Activated T-helper 17 cell treated with anti-CD3 and anti-CD28 coated beads, Interleukin-2, amount 50 U/mL, for 72 hours (primary cell): ENCODE results near the gene XPNPEP3. TPM values are rescaled to one million over a fixed set of nuclear protein-coding genes. Genes with fewer than 3 reads are reported as not detected.
"Not testable (repeated sequence)": the region's sequence is repeated elsewhere in the genome, so short reads cannot be mapped to it uniquely, and the experiment has no call there.

Experiments used
- ATAC-seq: fragments of 150-1000 bp; cut with Tn5 transposase; replicated peaks from 2 replicates; pipeline ENCODE4 v1.10.0; 2021; ENCODE audit warnings: mild to moderate bottlenecking, moderate library complexity
- H3K27ac Mint-ChIP-seq: one replicate; pipeline ENCODE4 v1.8.0; 2022; ENCODE audit warnings: mixed read lengths
- H3K27me3 Mint-ChIP-seq: one replicate; pipeline ENCODE4 v1.8.0; 2022; ENCODE audit warnings: mixed read lengths
- H3K36me3 Mint-ChIP-seq: one replicate; pipeline ENCODE4 v1.8.0; 2022; ENCODE audit warnings: low read depth, mild to moderate bottlenecking, mixed read lengths
- H3K4me1 Mint-ChIP-seq: one replicate; pipeline ENCODE4 v1.8.0; 2022; ENCODE audit warnings: mixed read lengths
- H3K4me3 Mint-ChIP-seq: one replicate; pipeline ENCODE4 v1.8.0; 2022; ENCODE audit warnings: mild to moderate bottlenecking, mixed read lengths
- H3K9me3 Mint-ChIP-seq: one replicate; pipeline ENCODE4 v1.8.0; 2022; ENCODE audit warnings: mixed read lengths
- total RNA-seq, 2 donors: library from RNA; stranded (reverse); gene quantifications; one replicate each; pipeline ENCODE4 v1.2.3, GENCODE V29; 2022

Gene XPNPEP3
- total RNA-seq, 2 donors from 2014 or later: 11.9 to 15.7 TPM

GRCh38 chr22:40878922-40879321, 22.0 kb downstream of the XPNPEP3 start:
- Mint-ChIP-seq H3K9me3 (no peaks in the 10 kb centered on the region), H3K36me3 (peaks cover 18% of the 10 kb centered on the region), H3K4me1 (no peaks in the 10 kb centered on the region), H3K4me3 (no peak overlapping the region), H3K27ac (no peak overlapping the region), H3K27me3 (no peaks in the 10 kb centered on the region)
- no peak for ATAC-seq

DNA sequence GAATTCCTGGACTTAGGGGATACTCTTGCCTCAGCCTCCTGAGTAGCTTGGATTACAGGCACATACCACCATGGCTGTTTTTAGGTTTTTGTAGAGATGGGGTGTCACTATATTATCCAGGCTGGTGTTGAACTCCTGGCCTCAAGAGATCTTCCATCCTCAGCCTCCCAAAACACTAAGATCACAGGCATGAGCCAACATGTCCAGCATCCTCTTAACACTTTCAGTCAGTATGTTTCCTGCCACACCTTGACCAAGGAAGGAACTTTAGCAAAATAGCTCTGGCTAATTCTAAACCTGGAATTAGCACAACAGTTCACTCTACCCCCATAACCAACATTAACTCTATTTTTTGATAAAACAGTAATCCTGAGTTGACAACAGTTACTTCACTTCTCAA, 32.2 kb downstream of the XPNPEP3 start:
- Mint-ChIP-seq H3K4me1 (no peaks in the 10 kb centered on the region), H3K27ac (peak overlapping the region; percentile 61), H3K4me3 (no peak overlapping the region), H3K27me3 (no peaks in the 10 kb centered on the region), H3K36me3 (peaks cover 50% of the 10 kb centered on the region), H3K9me3 (no peaks in the 10 kb centered on the region)
- no peak for ATAC-seq

GRCh38 chr22:40890881-40891280, 33.9 kb downstream of the XPNPEP3 start:
- ATAC-seq: no peak
- Mint-ChIP-seq H3K36me3 (peaks cover 37% of the 10 kb centered on the region), H3K9me3 (no peaks in the 10 kb centered on the region), H3K4me1 (no peaks in the 10 kb centered on the region), H3K27me3 (no peaks in the 10 kb centered on the region), H3K27ac (no peak overlapping the region), H3K4me3 (no peak overlapping the region)

GRCh38 chr22:40894417-40894816, 37.5 kb downstream of the XPNPEP3 start:
- H3K9me3 Mint-ChIP-seq: no peaks in the 10 kb centered on the region
- H3K36me3 Mint-ChIP-seq: peaks cover 2% of the 10 kb centered on the region
- H3K4me3 Mint-ChIP-seq: no peak overlapping the region

DNA sequence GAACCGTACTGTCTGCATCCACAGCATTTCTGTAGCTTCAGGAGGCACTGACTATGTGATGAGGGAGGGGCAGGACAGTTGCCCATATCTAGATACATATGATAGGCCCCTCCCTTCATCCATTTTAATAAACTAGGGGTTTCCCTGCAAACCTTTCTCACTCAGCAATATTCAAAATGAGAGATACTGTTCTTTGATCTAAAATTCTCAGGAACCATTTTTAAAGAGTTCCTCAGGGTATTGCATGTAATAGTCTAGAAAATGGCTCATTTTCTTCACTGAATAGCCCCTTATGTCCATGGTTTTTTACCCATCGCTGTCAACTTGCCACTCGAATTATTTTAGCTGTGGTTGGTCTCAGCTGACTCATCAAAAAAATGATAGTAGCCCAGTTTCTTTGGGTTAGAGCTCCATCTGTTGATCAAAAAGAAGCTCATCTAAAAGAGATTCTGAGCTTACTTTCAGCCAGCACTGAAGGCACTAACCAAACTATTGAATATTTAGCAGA, 42.0 kb downstream of the XPNPEP3 start:
- peak overlapping the region; percentile 70 for H3K4me3 Mint-ChIP-seq
- H3K36me3 Mint-ChIP-seq: no peaks in the 10 kb centered on the region
- H3K27me3 Mint-ChIP-seq: no peaks in the 10 kb centered on the region
- no peaks in the 10 kb centered on the region for H3K9me3 Mint-ChIP-seq
- H3K4me1 Mint-ChIP-seq: peaks cover 10% of the 10 kb centered on the region
- ATAC-seq: peak; percentile 93
- peak overlapping the region; percentile 71 for H3K27ac Mint-ChIP-seq

More at GRCh38 chr22:40894417-40894816, 37.5 kb downstream of the XPNPEP3 start:
- Mint-ChIP-seq H3K27ac (no peak overlapping the region), H3K27me3 (no peaks in the 10 kb centered on the region), H3K4me1 (peaks cover 10% of the 10 kb centered on the region)
- ATAC-seq: no peak

DNA sequence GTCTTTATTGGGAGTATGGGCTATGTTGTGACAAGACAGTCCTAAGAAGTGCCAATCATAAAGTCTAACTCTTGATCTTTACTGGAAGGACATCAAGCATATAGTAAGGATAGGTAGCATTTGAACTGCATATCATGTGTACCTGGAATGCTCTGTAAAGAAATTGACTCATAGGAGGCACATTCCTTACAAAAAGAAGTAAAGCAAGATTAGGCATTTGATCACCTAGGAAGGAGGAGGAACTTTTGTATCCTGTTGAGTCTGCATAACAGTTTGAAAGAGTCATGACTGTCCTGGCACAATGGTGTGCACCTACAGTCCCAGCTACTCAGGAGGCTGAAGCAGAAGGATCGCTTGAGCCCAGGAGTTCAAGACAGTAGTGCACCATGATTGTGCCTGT, 47.2 kb downstream of the XPNPEP3 start:
- no peak overlapping the region for H3K4me3 Mint-ChIP-seq
- no peak for ATAC-seq
- H3K27me3 Mint-ChIP-seq: no peaks in the 10 kb centered on the region
- no peak overlapping the region for H3K27ac Mint-ChIP-seq
- no peaks in the 10 kb centered on the region for H3K9me3 Mint-ChIP-seq
- peaks cover 19% of the 10 kb centered on the region for H3K36me3 Mint-ChIP-seq
- peaks cover 7% of the 10 kb centered on the region for H3K4me1 Mint-ChIP-seq

- Mint-ChIP-seq H3K4me1 (peaks cover 3% of the 10 kb centered on the region), H3K4me3 (no peak overlapping the region), H3K36me3 (peaks cover 42% of the 10 kb centered on the region), H3K27ac (no peak overlapping the region), H3K9me3 (no peaks in the 10 kb centered on the region), H3K27me3 (no peaks in the 10 kb centered on the region)
- no peak for ATAC-seq
Observed at GRCh38 chr22:40908895-40909294, 51.9 kb downstream of the XPNPEP3 start.

DNA sequence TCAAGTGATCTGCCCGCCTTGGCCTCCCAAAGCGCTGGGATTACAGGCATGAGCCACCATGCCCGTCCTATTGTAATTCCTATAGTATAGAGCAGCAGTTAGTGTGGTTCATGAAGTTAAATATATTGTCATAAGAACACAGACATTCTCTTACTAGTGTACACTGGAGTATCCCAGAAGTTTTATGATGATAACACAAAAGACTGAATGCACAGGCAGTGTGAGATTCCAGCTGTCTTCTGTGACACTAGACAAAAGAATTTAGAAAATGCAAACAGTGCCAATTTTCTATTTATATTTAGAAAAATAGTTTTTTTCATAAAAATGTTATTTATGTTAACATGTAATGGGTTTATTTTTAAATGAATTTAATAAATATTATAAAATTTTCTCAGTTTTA, 54.8 kb downstream of the XPNPEP3 start:
- no peaks in the 10 kb centered on the region for H3K9me3 Mint-ChIP-seq
- H3K36me3 Mint-ChIP-seq: peaks cover 60% of the 10 kb centered on the region
- no peaks in the 10 kb centered on the region for H3K4me1 Mint-ChIP-seq
- H3K4me3 Mint-ChIP-seq: no peak overlapping the region
- no peak overlapping the region for H3K27ac Mint-ChIP-seq
- no peaks in the 10 kb centered on the region for H3K27me3 Mint-ChIP-seq
- ATAC-seq: no peak

GRCh38 chr22:40912987-40913386, 56.0 kb downstream of the XPNPEP3 start:
- H3K4me3 Mint-ChIP-seq, H3K9me3 Mint-ChIP-seq, H3K27me3 Mint-ChIP-seq, ATAC-seq, H3K4me1 Mint-ChIP-seq: not testable (repeated sequence)
- Mint-ChIP-seq H3K27ac (peak overlapping the region; percentile 61), H3K36me3 (peaks cover 59% of the 10 kb centered on the region)

DNA sequence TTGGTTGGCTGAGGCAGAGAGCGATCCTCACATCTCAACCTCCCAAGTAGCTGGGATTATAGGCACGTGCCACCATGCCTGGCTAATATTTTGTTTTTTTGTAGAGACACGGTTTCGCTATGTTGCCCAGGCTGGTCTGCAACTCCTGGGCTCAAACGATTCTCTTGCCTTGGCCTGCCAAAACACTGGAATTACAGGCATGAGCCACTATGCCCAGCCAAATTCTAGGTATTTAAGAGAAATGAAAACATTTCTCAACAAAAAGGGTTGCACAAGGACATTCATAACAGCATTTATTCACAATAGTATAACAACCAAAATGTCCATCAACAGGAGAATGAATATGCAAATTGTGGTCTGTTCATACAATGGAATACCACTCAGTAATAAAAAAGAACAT, 62.5 kb downstream of the XPNPEP3 start:
- H3K27ac Mint-ChIP-seq: no peak overlapping the region
- no peaks in the 10 kb centered on the region for H3K9me3 Mint-ChIP-seq
- peaks cover 49% of the 10 kb centered on the region for H3K36me3 Mint-ChIP-seq
- no peak for ATAC-seq
- no peaks in the 10 kb centered on the region for H3K27me3 Mint-ChIP-seq
- no peak overlapping the region for H3K4me3 Mint-ChIP-seq
- H3K4me1 Mint-ChIP-seq: peaks cover 4% of the 10 kb centered on the region

GRCh38 chr22:40920526-40920925, 63.6 kb downstream of the XPNPEP3 start:
- Mint-ChIP-seq H3K4me3 (no peak overlapping the region), H3K9me3 (no peaks in the 10 kb centered on the region), H3K27ac (no peak overlapping the region), H3K36me3 (peaks cover 51% of the 10 kb centered on the region), H3K27me3 (no peaks in the 10 kb centered on the region), H3K4me1 (peaks cover 4% of the 10 kb centered on the region)
- ATAC-seq: no peak

GRCh38 chr22:40922484-40923303, 65.7 kb downstream of the XPNPEP3 start:
- H3K4me3 Mint-ChIP-seq: peak overlapping the region; percentile 64
- H3K27ac Mint-ChIP-seq: peak overlapping the region; percentile 87
- no peaks in the 10 kb centered on the region for H3K9me3 Mint-ChIP-seq

DNA sequence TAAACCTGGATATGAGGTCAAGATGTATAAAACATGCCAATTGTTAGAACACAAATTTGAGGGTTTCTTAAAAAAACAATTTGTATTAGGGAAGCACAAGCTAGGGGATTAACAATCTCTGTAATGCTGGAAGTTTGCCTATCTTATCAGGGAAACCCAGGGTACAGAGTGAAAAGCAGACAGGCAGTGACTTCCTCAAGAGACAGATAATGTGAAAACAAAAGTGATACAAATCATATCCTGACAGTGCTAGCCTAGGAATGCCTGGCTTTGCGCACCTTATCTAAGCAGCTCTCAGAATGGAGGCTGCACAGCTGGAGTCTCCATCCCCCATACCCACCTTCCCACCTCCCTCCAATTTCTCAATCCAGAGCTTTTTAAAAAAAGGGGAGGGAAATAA, 71.7 kb downstream of the XPNPEP3 start:
- H3K27me3 Mint-ChIP-seq: no peaks in the 10 kb centered on the region
- ATAC-seq: no peak
- H3K36me3 Mint-ChIP-seq: peaks cover 46% of the 10 kb centered on the region
- no peaks in the 10 kb centered on the region for H3K4me1 Mint-ChIP-seq
- H3K4me3 Mint-ChIP-seq: no peak overlapping the region
- no peaks in the 10 kb centered on the region for H3K9me3 Mint-ChIP-seq
- no peak overlapping the region for H3K27ac Mint-ChIP-seq

More at GRCh38 chr22:40922484-40923303, 65.7 kb downstream of the XPNPEP3 start:
- no peaks in the 10 kb centered on the region for H3K27me3 Mint-ChIP-seq
- peak; percentile 87 for ATAC-seq
- H3K36me3 Mint-ChIP-seq: peaks cover 54% of the 10 kb centered on the region
- H3K4me1 Mint-ChIP-seq: peaks cover 4% of the 10 kb centered on the region

GRCh38 chr22:40932396-40932795, 75.4 kb downstream of the XPNPEP3 start:
- Mint-ChIP-seq H3K36me3 (peaks cover 12% of the 10 kb centered on the region), H3K4me1 (no peaks in the 10 kb centered on the region), H3K27ac (no peak overlapping the region), H3K27me3 (no peaks in the 10 kb centered on the region), H3K9me3 (no peaks in the 10 kb centered on the region), H3K4me3 (no peak overlapping the region)
- ATAC-seq: no peak

DNA sequence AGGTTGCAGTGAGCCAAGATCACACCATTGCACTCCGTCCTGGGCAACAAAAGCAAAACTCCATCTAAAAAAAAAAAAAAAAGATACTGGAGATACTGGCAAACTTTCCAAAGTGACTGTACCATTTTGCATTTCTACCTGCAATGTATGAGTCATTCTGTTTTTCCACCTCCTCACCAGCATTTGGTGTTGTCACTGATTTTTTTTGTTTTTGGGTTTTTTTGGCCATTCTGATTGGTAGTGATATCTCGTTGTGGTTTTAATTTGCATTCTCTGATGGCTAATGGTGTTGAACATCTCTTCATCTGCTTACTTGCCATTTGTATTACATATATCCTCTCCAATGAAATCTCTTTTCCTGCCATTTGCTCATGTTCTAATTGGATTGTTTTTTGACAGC, 82.3 kb downstream of the XPNPEP3 start:
- no peaks in the 10 kb centered on the region for H3K27me3 Mint-ChIP-seq
- peak overlapping the region; percentile 29 for H3K4me3 Mint-ChIP-seq
- H3K36me3 Mint-ChIP-seq: no peaks in the 10 kb centered on the region
- peak overlapping the region; percentile 86 for H3K27ac Mint-ChIP-seq
- peaks cover 8% of the 10 kb centered on the region for H3K4me1 Mint-ChIP-seq
- no peaks in the 10 kb centered on the region for H3K9me3 Mint-ChIP-seq
- peak; percentile 94 for ATAC-seq
